RKO (cell line): Measurements from ENCODE around the gene NEUROD2.

Experiments used
- DNase-seq: peaks from one replicate; pipeline ENCODE4 v3.0.0-alpha.2; 2016; ENCODE audit warnings: low spot score

Gene NEUROD2

GRCh38 chr17:39607851-39608130, at the start of gene NEUROD2:
NEUROD2 (minus strand) TSS chr17:39607920; CDS start chr17:39606599, 1,321 bp downstream.
- no peak for DNase-seq

- DNase-seq, result no peak
Observed at GRCh38 chr17:39655105-39655504, 47.4 kb upstream of the NEUROD2 start.

- DNase-seq, result peak; percentile 15
Observed at GRCh38 chr17:39653662-39654331, 46.1 kb upstream of the NEUROD2 start.

- DNase-seq, result no peak
Observed at GRCh38 chr17:39653316-39653661, 45.6 kb upstream of the NEUROD2 start.

- DNase-seq, result no peak
Observed at GRCh38 chr17:39652587-39653315, 45.0 kb upstream of the NEUROD2 start.

- DNase-seq, result no peak
Observed at GRCh38 chr17:39651923-39652586, 44.3 kb upstream of the NEUROD2 start.

- DNase-seq, result no peak
Observed at GRCh38 chr17:39650121-39650579, 42.4 kb upstream of the NEUROD2 start.

- no peak for DNase-seq
Observed at GRCh38 chr17:39648616-39649366, 41.1 kb upstream of the NEUROD2 start.

GRCh38 chr17:39647256-39647655, 39.5 kb upstream of the NEUROD2 start:
- no peak for DNase-seq

- no peak for DNase-seq
Observed at GRCh38 chr17:39643271-39643670, 35.6 kb upstream of the NEUROD2 start.

GRCh38 chr17:39642291-39643074, 34.8 kb upstream of the NEUROD2 start:
- no peak for DNase-seq

- DNase-seq, result no peak
Observed at GRCh38 chr17:39641883-39642282, 34.2 kb upstream of the NEUROD2 start.

GRCh38 chr17:39641097-39641496, 33.4 kb upstream of the NEUROD2 start:
- no peak for DNase-seq

- DNase-seq, result no peak
Observed at GRCh38 chr17:39640591-39641031, 32.9 kb upstream of the NEUROD2 start.

- no peak for DNase-seq
Observed at GRCh38 chr17:39639566-39640458, 32.1 kb upstream of the NEUROD2 start.

- DNase-seq, result no peak
Observed at GRCh38 chr17:39639043-39639442, 31.3 kb upstream of the NEUROD2 start.

- no peak for DNase-seq
Observed at GRCh38 chr17:39638317-39638716, 30.6 kb upstream of the NEUROD2 start.

- peak; percentile 89 for DNase-seq
Observed at GRCh38 chr17:39636927-39637736, 29.4 kb upstream of the NEUROD2 start, which contains the start of gene STARD3. STARD3 (plus strand) TSS chr17:39637144; CDS start chr17:39653532, 16,388 bp downstream.

- DNase-seq, result peak; percentile 20
Observed at GRCh38 chr17:39636587-39636926, 28.8 kb upstream of the NEUROD2 start.
